Transverse colon (tissue), 3 donors: ENCODE results near the gene CEACAM19.

ENCODE experiments used
- EP300 ChIP-seq: sonication (generic); formaldehyde crosslinking; IDR thresholded peaks from one replicate; pipeline ENCODE4 v1.6.1; 2017; ENCODE audit warnings: antibody characterized with exemption, low read depth
- POLR2A ChIP-seq: fragments of 450-650 bp; IDR thresholded peaks from one replicate; pipeline ENCODE4 v1.6.1; 2016; ENCODE audit warnings: antibody characterized with exemption, mild to moderate bottlenecking, moderate library complexity
- TF ChIP-seq, protein P1 (sequence below), 5 experiments: fragments of 200-600 bp in 3 of 5; fragments of 450-650 bp in 2 of 5; sonication (generic) in 3 of 5; IDR thresholded peaks; 1 replicate in 2 of 5; 2 replicates in 3 of 5; pipeline ENCODE4 v1.5.1; 2016 to 2017; ENCODE audit warnings: antibody characterized with exemption in 5 of 5, inconsistent platforms in 3 of 5, mild to moderate bottlenecking in 2 of 5, moderate library complexity in 1 of 5

DNA sequence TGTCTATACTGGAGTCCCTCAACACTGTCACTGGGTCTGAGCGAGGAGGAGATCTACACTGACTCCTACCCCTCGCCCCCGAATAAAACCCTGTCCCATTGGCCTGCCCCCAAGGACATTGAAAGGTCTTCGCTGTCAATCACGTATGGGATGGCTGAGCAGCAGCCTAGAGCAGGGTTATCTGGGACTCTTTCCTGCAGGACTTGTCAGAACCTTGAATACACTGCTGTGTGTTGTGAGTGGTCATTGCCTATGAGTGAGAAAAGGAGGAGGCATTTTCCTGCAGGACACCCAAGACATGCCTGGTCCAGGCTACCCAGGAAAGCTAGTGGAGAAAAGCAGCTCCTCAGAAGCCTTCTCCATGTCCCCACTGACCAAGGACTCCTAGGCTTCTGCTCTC is 17.9 kb upstream of the CEACAM19 start:
- TF ChIP-seq, protein P1, sequence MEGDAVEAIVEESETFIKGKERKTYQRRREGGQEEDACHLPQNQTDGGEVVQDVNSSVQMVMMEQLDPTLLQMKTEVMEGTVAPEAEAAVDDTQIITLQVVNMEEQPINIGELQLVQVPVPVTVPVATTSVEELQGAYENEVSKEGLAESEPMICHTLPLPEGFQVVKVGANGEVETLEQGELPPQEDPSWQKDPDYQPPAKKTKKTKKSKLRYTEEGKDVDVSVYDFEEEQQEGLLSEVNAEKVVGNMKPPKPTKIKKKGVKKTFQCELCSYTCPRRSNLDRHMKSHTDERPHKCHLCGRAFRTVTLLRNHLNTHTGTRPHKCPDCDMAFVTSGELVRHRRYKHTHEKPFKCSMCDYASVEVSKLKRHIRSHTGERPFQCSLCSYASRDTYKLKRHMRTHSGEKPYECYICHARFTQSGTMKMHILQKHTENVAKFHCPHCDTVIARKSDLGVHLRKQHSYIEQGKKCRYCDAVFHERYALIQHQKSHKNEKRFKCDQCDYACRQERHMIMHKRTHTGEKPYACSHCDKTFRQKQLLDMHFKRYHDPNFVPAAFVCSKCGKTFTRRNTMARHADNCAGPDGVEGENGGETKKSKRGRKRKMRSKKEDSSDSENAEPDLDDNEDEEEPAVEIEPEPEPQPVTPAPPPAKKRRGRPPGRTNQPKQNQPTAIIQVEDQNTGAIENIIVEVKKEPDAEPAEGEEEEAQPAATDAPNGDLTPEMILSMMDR (IDR thresholded peaks at IDR 0.05) = no peak
- TF ChIP-seq POLR2A (no peak), EP300 (no peak)
